HG03442 (cell line): ENCODE measurements around the gene CNN1.

ENCODE experiments used
- ATAC-seq: cut with Tn5 transposase; IDR thresholded peaks from one replicate; pipeline ENCODE4 v1.9.1; 2021; ENCODE audit warnings: mild to moderate bottlenecking, moderate library complexity; ENCODE audit not compliant: unreplicated experiment

CNN1 gene

DNA sequence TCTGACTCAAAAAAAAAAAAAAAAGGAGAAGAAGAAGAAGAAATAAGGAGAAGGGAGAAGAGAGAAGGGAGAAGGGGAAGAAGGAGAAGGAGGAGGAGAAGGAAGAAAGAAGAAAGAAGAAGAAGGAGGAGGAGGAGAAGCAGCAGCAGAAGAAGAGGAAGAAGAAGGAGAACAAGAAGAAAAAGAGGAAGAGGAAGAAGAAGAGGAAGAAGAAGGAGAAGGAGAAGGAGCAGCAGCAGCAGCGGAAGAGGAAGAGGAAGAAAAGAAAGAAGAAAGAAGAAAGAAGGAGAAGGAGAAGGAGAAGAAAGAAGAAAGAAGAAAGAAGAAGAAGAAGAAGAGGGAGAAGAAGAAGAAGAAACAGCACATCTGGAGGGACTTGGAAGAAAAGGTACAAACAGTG lies 4.1 kb upstream of the CNN1 start:
- ATAC-seq = no peak

DNA sequence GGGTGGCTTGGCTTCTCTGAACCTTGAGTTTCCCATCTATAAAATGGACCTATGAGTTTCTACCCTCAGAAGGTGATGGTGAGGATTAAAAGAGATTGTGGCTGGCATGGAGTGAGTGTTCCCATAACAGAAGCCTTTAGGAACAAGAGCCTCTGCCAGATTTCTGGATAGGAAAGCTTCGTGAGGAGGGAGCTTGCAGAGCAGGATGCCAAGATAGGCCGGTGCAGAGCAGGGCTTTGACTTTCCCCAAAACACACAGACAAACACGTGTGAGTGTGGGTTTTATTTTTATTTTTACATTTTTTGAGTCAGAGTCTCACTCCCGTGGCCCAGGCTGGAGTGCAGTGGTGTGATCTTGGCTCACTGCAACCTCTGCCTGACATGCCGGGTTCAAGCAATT lies 3.7 kb upstream of the CNN1 start:
- no peak for ATAC-seq

DNA sequence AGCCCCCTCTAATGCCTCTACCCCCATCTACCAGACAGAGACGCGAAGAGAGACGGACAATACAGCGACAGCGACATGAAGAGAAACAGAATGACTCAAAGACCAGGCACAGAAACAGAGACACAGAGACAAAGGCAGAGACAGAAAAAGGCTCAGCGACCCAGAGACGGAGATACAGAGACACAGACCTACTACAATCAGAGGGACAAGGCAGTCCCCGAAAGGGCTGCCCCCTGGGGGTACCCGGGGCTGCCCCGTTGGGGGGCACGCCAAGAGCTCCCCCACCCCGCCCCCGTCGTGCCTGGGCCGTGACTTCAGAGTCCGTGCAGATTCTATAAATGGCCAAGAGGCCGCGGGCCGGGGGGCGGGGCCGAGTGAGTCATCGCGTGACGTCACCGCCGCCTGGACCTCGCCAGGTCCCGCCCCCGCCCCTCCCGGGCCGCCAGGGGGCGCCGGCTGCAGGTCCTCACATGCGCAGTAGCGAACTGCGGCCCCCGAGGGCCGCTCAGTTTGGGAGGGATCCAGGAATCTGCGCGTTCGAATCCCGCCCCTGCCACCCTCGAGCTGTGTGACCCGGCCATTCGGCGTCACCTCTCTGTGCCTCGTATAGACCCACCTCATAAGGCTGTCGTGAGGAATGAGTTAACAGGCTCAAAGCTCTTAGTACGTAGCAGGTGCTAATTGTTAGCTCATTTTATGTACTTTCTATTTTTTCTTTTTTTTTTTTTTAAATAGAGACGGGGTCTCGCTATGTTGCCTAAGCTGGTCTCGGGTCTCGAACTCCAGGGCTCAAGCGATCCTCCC lies 2.7 kb upstream of the CNN1 start:
- peak; percentile 71 for ATAC-seq

DNA sequence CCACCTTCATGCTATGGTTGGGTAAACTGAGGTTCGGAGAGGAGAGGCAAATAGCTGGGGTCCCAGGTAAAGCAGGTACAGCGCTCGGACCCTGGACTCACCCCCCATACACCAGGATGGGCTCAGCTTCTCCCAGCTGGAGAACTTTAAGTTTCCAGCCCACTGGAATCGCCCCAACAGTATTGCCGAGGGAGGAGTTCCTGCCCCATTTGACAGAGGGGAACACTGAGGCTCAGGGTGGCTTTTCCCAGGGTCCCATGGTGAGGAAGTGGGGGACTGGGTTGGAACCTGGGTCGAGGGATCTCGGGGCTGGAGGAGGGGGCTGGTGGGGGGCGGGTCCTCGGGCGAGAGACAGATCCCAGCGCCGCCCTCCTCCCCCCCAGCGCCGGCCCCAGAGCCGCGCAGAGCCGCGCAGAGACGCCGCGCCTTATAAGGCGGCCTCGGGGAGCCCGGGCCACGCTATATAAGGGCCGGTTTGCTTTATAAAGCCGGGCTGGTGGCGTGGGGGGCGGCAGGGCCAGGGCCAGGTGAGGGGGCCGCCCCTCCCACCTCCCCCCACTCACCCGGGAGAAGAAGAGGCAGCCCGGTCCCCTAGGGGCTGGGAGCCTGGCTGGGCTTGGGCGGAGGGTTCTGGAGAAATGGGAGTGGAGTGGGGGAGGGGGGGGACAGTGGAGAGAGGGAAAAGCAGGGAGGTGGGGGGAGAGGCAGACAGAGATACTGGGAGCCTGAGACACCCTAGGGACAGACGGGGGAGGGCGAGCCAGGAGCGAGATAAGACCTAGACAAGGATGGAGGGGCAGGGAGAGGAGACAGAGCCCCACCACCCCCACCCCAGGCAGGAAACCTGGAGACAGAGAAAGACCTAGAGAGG lies 1.1 kb downstream of the CNN1 start:
- ATAC-seq = no peak

DNA sequence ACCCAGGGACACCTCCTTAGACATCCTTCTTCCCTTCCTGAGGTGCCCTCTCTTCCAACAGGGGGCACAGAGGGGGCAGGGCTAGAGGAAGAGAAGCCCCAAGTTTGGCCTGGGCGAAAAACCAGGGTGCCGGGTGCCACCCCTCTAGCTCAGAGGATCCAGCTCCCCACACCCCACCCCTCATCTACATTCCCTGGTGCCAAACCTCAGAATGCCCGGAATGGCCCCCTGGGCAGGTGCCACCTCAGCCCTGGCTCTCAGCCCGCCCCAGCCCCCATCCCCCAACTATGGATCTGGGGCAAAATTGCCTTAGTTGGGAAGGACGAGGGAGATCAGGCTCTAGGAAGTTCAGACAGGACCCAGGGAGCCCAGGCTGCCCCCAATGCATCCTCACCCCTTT lies 2.0 kb downstream of the CNN1 start:
- ATAC-seq = no peak

DNA sequence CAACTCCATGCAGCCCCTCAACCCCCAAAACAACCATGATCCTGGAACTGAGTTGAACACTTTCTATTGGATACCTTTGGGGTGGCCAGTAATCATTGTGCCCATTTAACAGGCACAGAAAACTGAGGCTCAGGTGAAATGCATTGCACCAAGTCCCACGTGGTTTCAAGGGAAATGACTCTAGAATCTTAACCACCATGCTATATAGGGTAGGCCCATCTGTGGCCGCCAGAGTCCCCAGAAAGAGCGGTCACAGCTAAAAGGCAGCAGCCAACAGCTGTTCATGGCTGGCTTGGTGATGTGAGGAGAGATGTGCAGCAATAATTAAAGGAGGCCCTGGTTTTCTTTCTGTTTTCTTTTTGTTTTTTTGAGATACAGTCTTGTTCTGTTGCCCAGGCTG lies 2.6 kb downstream of the CNN1 start:
- ATAC-seq = no peak

DNA sequence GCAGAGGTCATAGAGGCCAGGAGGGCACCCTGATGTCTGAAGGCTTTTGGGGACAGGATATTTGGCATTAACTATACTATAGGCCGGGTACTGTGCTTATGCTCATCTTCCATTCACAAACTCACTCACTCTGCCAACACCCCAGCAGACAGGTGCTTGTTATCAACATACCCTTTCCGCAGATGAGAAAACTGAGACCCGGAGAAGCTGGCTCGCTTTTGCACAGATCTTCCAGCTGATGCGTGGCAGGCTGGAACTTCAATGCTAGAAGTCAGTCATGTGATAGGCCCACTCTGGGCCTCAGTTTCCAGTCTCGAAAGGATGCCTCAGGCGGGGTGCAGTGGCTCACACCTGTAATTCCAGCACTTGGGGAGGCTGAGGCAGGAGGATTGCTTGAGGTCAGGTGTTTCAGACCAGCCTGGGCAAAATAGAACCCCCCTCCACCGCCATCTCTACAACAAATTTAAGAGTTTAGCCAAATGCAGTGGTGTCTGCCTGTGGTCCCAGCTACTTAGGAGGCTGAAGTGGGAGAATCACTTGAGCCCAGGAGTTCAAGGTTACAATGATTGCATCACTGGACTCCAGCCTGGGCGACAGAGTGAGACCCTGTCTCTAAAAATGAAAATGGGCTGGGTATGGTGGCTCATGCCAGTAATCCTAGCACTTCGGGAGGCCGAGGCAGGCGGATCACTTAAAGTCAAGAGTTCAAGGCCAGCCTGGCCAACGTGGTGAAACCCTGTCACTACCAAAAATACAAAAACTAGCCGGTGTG lies 9.5 kb downstream of the CNN1 start:
- no peak for ATAC-seq

DNA sequence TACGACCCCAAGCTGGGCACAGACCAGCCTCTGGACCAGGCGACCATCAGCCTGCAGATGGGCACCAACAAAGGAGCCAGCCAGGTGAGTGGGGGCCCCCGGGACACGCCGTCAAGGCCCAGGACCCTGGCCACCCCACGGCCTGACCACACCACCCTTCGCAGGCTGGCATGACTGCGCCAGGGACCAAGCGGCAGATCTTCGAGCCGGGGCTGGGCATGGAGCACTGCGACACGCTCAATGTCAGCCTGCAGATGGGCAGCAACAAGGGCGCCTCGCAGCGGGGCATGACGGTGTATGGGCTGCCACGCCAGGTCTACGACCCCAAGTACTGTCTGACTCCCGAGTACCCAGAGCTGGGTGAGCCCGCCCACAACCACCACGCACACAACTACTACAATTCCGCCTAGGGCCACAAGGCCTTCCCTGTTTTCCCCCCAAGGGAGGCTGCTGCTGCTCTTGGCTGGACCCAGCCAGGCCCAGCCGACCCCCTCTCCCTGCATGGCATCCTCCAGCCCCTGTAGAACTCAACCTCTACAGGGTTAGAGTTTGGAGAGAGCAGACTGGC lies 10.8 kb downstream of the CNN1 start:
- no peak for ATAC-seq

DNA sequence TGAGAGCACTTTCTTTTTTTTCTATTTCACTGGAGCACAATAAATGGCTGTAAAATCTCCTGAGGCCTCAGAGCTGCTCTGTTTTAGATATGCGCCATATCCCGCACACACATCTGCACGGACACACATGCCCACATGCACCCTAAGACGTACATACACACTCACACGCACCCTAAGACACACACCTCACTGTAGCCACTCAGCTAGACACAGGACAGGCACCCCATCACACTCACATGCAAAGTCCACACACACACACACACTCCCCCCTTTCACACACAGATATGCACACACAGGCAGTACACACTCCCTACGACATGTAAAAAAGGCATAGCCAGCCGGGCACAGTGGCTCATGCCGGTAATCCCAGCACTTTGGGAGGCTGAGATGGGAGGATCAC lies 11.6 kb downstream of the CNN1 start:
- no peak for ATAC-seq

DNA sequence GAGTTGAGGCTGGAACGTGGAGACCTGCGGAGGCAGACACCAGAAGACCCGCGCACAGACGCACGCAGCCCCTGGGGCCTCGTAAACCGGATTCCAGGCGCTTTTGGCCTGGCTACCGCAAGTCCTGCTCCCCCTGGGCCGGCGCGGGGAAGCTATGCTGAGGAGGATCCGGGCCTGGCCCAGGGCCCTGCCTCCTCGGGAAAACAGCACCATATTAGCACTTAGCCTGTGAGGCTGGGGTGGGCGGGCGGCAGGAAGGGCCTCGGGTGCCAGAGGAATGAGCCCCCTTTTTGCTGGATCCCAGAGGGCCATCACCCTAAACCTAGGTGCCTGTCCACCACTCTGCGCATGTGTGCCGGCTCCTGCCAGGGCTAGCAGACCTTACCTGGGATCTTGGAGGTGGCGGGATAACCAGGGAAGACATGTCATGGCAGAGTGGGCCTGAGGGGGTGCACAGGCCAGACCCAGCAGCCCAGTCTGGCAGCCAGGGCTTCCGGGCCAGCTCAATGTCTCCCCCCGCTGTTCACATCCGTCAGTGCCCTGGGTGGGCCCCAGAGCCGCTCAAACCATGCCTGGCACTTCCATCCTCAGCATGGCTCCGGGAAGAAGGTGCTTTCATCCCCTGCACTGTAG lies 13.1 kb downstream of the CNN1 start:
- ATAC-seq = no peak

DNA sequence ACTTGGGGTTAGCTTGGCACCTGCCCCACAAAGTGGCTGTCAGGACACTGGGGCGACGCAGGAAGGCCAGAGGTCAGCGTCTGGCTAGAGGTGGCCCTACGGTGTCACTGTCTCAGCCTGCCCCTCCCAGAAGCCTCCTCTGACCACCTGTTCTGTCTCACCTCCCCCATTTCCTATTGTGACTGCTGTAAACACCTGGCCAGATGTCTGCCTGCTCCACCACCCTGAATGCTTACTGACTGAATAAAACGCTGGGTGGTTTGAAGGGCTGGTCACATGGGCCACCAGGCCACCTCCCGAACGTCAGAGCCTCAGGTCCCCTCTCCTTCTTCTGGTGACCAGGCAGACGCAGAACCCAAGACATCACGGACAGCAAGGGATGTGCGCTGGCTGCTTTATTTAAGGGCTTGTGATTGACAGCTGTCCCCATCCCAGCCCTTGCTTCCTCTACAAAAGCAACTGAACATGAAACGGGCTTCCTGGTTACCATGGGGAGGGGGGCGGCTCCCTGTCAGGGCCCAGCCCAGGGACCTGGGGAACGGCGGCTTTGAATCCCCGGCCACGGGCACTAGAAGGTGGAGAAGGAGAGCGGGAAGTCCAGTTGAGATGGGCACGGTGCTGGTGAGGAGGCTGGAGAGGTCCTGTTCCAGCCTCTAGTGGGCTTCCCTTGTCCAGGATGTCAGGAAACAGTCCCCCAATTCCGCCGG lies 14.2 kb downstream of the CNN1 start:
- no peak for ATAC-seq

DNA sequence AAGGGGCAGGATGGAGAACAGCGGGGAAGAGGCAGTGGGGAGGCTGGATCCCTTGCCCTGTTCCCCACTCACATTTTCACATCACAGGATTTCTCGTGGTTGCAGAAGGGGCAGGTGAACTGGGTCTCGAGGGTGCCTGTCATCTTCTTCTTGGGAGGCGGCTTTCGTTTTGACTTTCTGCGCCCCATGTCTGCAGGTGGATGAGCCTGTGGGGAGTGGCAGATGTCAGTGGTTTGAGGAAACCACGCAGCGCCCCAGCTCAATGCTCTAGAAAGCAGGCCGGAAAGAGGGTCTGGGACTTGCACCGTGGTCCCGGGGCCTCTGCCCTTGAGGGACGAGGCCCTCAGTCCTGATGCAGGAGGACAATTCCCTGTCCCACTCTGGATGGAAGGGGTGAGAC lies 15.5 kb downstream of the CNN1 start:
- no peak for ATAC-seq

DNA sequence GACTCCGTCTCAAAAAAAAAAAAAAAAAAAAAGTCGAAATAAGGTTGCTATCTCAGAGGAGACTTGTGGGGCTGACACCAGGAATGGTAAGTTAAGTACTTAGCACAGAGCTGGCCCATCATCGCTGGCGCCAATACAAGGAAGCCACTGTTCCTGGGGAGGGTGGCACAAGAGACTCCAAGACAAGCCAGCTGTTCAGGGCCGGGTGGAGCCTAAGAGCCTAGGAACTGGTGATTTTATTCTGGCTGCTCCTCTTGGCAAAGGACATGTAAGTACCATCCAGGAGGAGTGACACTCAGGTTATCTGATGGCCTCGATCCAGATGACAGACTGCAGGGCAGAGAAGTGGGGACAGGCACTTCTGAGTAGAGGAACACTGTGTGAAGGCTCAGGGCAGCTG lies 16.6 kb downstream of the CNN1 start:
- ATAC-seq = no peak

DNA sequence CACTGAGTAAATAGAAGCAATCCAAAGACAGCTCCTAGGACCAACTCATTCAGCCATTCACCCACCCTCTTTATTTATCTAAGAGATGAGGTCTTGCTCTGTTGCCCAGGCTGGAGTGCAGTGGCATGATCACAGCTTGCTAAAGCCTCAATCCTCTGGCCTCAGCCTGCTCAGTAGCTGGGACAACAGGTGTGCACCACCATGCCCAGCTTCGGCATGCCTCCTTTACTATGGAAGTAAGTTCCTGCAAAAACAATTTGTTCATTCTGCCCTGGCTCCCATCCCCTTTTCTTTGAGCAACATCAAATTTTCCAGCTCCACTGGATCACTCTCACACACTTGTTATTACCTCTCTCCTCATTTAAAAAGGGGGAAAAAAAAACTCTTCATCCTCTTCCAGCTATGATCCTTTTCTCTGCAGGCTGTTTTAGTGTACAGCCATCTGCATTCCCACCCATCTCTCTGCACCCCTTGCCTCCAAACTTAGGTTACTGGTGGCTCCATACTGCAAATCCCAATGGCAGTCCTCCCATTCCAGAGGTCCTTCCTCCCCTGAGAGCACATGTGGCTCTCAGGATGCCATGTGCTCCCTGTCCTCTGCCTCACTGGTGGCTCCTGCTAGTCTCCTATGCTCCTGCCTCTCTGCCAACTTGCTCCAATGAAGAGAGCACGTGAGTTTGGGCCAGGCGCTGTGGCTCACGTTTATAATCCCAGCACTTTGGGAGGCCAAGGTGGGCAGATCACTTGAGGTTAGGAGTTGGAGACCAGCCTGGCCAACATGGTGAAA lies 18.2 kb downstream of the CNN1 start:
- ATAC-seq = no peak

DNA sequence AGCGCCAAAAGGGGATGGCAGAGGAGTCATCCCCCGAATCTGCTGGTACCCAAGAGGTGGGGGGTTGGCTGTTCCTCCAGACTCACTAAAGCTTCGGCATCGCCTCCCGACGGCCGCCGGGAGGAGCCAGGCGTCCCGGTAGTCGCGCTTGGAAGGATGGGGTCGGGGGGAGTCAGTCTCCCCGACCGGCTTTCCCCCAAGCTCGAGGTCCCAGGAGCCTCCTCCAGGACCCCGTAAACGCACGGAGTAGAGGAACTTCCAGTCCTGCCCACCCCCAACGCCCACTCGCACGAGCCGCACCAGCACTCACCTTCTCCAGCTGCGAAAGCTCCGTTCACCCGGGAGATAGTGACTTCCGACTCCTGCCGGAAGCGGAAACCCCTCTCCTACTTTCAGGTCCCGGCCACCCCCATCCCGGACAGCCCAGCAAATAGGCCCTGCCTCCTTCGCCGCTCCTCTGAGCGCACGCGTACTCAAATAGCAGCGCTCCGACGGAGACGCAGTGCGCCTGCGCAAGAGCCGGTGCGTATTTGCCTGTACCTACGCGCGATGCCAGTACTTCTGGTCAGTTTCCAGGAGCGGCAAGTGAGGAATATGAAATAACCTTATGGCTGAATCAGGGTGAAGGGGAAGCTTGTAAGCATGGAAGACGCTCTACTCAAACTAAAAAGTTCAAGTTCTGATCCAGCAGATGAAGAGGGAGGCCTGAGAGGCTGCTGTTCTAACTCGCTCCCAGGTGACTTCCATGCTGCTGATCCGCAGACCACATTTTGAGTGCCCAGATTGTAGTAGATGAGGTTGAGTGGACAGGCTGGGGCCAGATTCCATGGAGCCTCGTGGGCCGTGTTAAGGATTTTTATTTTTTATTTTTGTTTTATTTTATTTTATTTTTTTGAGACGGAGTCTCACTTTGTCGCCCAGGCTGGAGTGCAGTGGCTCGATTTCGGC lies 20.5 kb downstream of the CNN1 start, which contains the start of gene ELOF1:
Gene ELOF1, minus strand, starts transcription at position 350 of the 948 bp plus-strand sequence. CDS start 4,883 bp downstream, outside the sequence.
- ATAC-seq = peak; percentile 73

DNA sequence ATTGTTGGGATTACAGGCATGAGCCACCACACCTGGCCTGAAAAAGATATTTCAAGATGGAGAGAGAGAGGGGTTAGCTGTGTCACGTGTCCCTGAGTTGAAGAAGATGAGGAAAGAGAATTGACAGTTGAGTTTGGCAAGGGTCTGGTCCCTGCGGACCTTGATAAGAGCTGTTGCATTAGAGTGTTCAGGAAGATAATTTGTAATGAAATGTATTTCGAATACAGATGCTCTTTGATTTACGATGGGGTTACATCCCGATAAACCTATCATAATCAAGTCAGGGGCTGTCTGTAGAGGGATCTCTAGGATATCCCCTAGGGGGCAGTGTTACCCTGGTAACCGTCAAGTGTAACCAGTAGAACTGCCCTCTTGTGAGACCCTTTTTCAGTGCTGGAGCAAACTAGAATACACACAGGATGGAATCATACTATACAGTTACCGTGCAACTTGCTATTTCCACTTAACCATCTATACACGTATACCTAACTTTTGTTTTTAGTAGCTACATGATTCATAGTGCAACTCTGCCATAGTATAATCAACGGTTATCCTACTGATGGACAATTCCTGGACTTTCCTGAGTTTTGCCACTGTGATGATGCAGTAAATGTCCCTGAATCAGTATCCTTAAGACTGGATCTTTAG lies 21.9 kb downstream of the CNN1 start:
- ATAC-seq = peak; percentile 38

DNA sequence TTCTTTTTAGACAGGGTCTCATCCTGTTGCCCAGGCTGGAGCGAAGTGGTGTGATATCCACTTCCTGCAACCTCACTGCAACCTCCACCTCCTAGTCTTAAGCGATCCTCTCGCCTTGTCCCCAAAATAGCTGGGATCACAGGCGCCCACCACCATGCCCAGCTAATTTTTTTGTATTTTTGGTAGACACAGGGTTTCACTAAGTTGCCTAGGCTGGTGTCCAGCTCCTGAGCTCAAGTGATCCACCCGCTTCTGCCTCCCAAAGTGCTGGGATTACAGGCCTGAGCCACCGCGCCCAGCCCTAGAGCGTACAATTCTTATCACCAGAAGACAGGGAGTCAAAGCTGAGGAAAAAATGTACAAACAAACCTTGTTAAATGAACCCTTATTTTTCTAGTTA lies 24.9 kb downstream of the CNN1 start:
- no peak for ATAC-seq
